Glomerular visceral epithelial cell (primary cell): ENCODE data around the gene TIMMDC1.
"Not testable (repeated sequence)": the region's sequence is repeated elsewhere in the genome, so short reads cannot be mapped to it uniquely, and the experiment has no call there.

Source experiments
- DNase-seq: peaks from one replicate; pipeline ENCODE4 v3.0.0-alpha.2; 2016; ENCODE audit errors: extremely low spot score

Gene TIMMDC1

DNA sequence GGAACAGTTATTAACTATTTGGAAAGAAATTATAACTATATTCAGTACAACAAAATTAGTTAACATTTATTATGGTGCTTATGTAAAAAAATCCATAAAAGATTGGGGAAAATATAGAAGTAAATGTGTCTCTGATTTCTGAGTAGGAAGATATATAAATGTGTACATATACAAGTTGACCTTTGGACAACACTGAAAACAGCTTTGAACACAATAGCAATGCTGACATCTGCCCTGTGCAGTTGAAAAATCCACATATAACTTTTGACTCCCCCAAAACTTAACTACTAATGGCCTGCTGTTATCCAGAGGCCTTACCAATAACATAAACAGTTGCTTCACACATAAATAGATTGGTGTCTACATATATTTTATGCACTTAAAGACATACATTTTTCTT lies 12.3 kb downstream of the TIMMDC1 start:
- DNase-seq = no peak

DNA sequence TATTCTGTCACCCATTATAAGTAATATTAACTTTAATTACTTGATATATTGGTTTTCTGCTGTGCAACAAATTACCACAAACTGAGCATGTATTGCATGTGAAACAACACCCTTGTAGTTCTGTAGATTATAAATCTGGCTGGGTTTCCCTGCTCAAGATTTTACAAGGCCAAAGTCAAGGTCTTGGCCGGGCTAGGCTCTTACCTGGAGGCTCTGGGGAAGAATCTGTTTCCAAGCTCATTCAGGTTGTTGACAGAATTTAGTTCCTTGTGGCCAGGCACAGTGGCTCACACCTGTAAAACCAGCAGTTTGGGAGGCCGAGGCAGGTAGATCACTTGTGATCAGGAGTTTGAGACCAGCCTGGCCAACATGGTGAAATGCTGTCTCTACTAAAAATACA lies 16.3 kb downstream of the TIMMDC1 start:
- DNase-seq = no peak

DNA sequence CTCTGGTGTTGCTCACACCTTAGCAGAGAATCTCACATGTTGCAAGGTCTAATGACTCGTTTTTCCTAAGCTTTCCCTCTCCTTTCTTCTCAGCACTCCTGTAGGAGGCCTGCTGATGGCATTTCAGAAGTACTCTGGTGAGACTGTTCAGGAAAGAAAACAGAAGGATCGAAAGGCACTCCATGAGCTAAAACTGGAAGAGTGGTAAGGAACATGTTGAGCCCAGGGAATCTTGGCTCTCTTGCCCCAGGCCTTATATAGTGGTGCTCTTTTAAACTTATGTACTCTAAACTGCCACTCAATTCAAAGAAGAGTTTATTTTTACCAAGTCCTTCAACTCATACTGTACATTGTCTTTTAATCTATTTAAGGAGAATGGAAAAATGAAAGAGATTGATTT lies 18.8 kb downstream of the TIMMDC1 start:
- DNase-seq = no peak

DNA sequence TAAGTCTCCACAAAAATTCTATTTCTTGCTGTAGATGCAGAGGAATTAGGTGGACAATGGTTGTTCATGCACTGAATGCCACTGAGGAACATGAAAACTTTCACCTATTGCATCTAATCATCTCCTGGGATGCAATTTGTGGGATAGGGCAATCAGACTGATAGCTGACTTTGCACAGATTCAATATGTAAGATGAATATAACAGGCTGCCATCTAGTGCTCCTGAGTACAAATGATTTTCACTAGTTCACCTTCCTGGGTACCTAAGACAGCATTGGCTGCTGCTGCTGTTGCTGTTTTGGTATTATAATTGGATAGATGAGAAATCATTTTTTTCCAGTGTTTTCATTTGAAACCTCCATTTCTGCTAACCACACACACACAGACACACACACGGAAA lies 19.7 kb downstream of the TIMMDC1 start:
- no peak for DNase-seq

DNA sequence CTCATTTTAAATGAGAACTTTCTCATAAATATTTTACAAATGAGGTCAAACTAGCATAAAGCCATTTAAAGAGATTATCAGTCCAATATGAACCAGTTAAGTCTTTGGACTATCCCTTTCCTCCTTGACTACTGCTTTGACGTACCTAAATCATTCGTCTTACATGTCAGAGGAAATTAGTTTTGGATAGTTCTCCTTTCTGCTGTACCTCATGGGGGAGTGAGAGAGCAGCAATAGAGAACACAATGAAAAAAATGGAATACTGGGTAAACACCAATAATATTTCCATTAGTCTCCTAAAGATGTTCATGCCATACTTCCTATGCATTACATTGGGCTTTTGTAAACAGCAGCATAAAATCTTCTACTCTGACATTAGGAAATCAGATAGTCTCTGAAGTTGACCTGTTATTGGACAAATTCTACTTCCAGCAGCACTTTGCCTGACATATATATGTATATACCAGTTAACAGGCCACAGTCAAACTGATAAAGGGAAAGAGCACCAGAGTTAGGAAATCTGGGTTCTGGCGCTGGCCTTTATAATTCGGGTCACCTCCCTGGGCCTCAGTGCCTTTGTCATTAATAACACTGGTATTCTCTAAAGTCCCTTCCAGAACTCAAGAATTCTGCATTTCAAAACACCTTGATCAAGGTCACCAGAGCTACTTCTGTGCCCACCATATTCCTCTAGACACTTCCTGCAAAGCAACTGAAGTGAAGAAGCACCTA lies 26.8 kb downstream of the TIMMDC1 start:
- peak; percentile 5 for DNase-seq

DNA sequence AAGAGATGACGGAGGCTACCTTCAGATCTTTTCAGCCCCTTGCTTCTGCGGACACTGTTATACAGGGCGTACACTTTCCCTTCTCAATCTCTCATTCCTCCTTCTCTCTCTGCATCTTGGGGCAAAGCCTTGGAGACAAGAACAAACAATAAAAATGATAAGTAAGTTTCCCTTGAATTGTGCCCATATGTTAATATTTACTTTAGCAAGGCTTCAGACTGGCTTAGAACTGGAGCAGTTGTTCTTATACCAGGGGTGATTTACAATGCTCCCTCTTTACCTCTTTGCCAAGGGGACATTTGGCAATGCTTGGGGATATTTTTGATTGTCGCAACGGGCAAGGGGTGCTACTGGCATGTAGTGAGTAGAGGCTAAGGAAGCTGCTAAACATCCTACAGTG lies 29.4 kb downstream of the TIMMDC1 start:
- no peak for DNase-seq

DNA sequence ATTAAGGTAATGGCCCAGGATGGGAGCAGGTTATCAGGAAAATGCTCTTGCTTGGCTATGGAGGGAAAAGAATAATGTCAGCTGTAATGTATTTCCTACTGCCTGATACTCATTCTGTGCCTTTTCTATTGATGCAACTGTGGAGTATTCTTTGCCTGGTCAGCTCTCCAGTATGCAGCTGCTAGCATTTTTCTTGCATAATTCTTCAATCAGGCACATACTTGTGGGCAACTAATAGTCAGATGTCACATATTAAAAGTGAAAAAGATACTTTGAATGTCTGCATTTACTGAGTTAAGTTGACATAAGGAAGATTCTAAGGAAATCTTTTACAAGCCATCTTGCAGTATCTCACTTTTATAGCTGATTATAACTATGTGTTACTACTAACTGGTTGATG lies 31.5 kb downstream of the TIMMDC1 start:
- DNase-seq = no peak

DNA sequence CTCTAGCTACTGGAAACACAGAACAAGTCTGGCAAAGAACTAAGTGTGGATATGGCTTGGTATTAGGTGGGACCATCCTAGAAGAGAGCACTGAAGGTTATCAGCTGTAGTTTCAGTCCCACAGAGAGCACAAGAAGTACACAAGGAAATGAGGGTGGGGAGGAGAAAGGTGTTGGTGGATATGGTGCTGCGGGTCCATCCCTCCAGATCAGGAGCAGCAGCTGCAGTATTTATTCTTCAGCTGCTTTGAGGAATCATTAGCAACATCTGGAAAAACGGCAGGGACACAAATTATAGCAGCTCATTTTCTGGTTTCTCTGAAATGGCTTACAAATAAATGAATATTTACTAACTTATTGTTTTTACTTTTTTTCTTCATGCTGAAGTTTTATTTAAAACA lies 32.1 kb downstream of the TIMMDC1 start:
- DNase-seq = no peak

DNA sequence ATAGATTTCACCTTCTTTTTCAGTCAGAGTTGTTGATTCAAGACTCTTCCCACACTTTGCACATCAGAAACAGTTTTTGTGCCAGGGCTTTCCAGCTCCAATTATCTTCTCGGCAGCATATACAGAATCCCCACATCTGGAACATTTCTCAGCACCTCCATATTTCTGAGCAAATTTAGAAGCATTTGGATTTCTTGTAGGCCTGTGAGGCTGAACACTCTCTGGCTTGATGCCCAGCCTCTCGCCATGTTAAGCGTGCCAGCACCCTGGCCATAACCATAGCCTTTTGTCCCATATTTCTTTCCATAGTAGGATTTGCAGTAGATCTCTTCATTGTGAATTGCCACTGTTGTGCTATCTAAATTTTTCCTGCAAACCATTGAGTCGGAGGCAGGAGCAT lies 32.8 kb downstream of the TIMMDC1 start:
- no peak for DNase-seq

DNA sequence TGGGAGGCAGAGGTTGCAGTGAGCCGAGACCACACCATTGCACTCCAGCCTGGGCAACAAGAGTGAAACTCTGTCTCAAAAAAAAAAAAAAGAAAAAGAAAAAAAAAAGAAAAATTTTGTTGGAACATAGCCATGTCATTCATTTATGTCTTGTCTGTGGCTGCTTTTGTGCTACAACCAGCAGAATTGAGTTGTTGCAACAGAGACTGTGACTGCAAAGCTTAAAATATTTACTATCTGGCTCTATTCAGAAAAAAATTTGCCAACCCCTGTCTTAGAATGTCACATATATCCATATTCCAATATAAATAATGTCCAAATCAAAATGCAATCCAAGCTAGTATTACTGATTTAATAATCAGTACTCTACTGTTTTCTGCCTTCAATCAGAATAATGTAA lies 35.9 kb downstream of the TIMMDC1 start:
- DNase-seq = no peak

DNA sequence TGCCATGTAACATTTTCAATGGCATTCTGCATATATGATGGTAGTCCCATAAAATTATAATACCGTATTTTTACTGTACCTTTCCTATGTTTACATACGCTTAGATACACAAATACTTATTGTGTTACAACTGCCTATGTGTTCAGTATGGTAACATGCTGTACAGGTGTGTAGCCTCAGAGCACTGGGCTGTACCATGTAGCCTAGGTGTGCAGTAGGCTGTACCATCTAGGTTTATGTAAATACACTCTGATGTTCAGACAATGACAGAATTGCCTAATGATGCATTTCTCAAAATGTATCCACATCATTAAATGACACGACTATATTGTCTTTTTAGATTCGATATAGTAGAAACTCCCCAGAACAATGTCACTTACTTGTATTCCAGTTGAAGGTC lies 38.4 kb downstream of the TIMMDC1 start:
- no peak for DNase-seq

DNA sequence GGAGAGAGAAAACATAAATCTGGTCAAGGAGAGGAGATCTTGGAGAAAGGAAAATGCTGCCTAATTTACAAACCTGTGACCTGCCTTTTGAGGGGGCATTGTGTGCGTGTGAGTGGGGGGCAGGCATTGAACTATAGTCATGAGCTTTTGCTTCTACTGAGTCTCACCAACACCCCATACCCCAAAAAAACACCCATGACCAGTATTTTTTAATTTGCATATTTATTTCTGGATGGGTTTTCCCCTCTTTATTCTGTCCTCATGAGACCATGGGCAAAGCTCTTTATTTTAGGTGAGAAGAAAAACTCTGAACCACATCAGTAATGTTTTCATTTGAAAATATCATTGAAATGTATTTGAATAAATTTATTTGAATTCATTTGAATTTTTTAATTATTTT lies 40.4 kb downstream of the TIMMDC1 start:
- DNase-seq = no peak

DNA sequence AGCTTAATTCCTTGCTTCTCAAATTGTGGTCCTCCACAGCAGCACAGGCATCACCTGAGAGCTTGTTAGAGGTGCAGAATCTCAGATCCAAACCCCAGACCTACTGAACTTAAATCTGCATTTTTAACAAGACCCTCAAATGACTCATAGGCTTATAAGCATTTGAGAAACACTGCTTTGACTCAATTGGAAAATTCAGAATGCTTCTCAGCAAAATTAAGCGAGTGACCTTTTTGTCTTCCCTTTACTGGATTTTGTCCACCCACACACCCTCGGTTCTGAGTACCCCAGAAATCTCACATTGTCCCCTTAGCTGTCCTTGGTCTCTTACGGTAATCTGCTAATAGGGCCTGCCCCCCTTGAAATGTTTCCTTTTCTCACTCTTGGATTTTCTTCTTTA lies 43.2 kb downstream of the TIMMDC1 start:
- DNase-seq = no peak

DNA sequence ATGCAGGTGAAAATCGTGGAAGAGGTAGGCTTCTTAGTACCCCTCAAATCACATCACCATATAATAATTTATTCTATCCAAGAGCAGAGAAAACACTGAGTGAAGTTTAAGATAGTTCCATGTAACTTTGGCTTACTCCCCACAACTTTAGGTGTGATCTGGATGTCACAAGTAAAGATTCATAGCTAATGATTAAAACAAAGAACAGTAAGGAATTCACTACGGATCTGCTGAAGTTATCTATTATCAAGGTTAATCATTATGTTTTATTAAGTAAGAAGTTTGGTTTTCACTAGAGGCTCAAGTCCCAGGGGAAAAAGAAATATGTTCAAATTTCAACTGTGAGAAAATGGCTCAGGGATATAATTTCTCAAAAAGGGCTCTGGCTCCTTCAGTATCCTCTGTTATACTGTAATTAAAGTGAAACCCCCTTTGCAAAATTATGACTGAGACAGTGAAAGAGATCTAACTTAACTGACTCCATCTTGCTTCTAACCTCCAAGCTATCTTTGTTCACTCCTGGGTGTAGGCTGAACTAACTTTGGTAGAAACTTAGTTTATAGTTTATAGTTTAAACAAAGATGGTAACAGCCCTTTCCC lies 43.9 kb downstream of the TIMMDC1 start:
- DNase-seq = no peak

DNA sequence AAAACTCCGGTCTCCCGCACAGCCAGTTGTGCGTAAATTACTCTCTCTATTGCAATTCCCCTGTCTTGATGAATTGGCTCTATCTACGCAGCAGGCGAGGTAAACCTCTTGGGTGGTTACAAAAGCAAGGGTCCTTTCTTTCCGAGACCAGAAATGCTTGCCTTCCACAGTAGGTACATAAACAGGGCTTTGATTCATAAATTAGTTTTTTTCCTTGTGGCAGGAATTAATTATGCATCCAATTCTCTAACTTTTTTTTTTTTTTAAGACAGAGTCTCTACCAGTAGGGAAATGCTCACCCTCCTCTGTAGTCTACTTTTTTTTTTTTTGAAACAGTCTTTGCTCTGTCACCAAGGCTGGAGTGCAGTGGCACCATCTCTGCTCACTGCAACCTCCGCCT lies 44.8 kb downstream of the TIMMDC1 start:
- DNase-seq = no peak

DNA sequence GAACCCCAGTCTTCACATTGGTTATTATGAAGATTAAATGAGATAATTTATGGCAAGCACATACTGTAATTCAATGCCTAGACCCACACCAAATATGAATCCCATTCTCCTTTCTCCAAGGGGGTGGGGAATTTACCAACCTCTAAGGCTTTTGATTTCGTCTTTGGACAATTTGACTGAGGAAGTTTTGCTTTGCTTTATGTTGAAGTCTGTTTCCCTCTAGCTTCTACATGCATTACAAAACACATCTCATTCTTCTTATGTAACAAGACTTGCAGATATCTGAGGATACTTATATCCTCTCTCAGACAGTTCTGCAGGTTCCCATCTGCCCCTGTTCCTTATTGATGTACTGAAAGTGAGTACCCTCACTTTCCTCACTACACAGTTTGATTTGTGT lies 48.9 kb downstream of the TIMMDC1 start:
- DNase-seq = no peak

DNA sequence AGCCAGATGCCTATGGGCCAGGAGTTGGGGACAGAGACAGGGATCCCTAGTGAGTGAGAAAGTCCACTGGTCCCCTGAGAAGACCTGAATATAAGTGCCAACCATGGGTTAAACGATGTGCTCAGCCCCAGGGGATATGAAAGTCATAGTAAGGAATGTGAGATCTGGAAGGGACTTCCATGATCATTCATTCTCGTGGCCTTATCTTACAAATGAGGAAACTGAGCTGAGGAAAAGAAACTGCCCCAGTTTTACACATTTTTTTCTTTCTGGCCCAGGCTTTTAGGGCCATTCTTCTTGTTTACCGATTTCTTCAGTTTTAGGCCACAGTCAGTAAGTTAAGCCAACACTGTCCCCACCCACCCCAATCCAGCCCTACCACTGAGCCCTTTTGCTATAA lies 50.0 kb downstream of the TIMMDC1 start:
- DNase-seq = no peak

DNA sequence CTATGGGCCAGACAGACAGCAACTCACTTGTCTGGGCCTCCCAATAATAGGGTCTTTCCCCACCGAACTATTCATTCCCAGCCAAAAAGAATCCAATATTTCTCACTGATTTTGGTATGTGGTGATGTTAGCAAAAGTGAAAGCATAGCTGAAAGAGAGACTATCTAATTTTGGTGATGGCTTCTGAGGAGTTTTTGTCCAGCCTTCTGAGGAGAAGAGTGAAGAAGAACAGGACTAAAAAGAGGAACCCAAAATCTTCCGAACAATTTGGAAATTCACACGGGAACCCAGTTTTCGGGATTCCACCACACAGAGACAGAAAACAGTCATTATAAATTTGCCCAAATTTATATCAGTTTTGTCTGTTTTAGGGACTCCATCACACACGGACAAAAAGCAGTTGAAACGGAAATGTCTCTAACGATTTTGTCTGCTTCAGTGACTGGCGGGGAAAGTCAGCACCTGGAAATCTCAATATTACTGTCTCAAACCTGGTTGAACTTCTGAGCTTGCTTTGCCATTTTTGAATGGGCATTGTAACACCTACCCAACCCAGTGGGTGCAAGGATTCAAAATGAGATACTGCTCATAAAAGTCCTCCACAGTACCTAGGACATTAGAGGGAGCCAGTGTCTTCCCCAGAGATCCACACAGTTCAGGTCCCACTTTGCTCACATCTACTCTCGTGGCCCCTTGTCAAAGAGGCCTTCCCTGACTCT lies 52.0 kb downstream of the TIMMDC1 start:
- no peak for DNase-seq

DNA sequence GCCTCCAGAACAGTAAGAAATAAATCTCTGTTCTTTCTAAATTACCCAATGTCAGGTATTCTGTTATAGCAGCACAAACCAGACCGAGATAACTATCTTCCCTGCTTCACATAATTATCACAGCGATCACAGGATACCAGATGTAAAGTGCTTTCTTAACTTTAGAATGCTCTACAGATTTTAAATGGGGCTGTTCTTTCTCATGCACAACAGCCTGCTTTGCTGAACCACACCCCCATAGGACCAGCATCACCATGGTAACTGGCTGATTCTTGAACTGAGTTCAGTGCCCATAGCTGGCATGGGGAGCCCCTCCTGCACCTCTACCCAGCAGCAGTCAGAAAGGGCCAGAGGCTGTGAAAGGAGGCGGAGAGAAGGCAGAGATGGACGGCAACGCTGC lies 53.3 kb downstream of the TIMMDC1 start:
- DNase-seq = no peak

DNA sequence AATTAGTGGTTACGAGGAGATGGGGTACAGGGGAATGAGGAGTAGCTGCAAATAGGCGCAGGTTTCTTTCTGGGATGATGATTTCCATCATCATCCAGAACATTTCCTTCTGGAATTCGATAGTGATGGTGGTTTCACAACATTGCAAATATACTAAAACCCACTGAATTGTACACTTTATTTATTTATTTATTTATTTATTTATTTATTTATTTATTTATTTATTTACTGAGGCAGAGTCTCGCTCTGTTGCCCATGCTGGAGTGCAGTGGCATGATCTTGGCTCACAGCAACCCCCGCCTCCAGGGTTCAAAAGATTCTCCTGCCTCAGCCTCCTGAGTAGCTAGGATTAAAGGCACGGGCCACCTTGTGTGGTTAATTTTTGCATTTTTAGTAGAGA lies 54.6 kb downstream of the TIMMDC1 start:
- not testable (repeated sequence) for DNase-seq

DNA sequence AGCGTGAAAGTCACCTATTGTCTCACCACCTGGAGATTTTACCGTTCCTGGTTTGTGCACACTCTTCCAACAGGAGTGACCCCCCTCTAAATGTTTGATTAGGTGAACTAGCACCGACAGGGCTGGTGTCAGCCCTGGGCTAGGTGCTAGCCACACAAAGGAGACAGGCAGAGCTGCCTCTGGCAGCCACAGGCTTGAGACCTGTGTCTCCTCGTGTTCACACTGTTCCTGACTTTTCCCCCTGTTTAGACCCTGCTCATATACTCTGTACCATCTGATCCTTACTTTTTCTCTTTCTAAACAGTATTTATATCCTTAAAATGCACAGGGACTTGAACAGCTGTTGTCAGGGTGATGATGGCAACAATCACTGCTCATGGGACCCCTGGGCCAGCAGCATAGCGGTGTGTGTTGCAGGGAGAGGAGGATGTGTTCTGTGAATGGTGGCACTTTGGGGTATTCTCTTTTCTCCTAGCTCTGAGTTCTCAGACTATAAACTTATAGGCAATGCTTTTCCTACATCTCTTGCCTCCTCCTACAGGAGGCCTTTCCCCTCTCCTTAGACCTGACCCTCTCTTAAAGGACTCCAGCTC lies 55.6 kb downstream of the TIMMDC1 start:
- DNase-seq = no peak

DNA sequence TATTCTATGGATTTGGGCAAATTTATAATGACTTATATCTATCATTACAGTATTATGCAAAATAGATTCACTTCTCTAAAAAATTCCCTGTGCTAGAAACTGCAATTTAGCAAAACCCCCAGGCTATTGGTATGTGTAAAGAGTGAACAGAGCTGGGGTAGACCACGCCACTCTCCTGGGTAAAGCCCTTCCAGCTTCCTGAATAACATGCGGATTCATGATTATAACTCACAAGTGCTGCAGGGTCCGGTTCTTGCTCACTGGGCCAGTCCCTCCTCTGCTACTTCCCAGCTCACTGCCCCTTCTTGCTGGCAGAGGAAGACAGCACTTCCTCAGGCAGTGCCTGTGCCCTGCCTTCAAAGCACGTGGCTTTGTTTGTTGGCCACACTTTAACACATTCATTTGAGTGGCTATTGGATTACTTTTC lies 57.0 kb downstream of the TIMMDC1 start:
- no peak for DNase-seq

DNA sequence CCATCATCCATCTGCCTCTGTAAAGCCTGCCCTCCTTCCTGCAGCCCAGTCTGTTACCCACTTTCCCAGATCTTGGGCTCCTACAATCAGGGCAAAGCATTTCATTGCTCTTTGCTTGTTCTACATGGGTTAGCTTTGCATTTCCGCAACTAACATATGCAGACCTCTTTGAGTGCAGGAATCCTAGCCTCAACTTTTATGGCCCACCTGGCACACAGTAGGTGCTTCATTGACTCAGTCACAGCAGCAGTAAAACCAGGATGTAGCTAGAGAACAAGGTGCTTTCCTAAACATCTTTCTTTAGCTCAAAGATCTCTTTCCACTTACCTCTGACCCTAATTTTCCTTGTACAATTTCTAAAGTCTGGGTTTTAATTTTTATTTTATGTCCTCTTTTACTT lies 57.6 kb downstream of the TIMMDC1 start:
- DNase-seq = no peak
